CD1c-positive myeloid dendritic cell (primary cell): Measurements from ENCODE around the gene ARHGAP18.

Experiments
- DNase-seq: peaks from one replicate; pipeline ENCODE4 v3.0.0-alpha.2; 2016; ENCODE audit errors: extremely low spot score

ARHGAP18 gene, protein sequence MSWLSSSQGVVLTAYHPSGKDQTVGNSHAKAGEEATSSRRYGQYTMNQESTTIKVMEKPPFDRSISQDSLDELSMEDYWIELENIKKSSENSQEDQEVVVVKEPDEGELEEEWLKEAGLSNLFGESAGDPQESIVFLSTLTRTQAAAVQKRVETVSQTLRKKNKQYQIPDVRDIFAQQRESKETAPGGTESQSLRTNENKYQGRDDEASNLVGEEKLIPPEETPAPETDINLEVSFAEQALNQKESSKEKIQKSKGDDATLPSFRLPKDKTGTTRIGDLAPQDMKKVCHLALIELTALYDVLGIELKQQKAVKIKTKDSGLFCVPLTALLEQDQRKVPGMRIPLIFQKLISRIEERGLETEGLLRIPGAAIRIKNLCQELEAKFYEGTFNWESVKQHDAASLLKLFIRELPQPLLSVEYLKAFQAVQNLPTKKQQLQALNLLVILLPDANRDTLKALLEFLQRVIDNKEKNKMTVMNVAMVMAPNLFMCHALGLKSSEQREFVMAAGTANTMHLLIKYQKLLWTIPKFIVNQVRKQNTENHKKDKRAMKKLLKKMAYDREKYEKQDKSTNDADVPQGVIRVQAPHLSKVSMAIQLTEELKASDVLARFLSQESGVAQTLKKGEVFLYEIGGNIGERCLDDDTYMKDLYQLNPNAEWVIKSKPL

DNA sequence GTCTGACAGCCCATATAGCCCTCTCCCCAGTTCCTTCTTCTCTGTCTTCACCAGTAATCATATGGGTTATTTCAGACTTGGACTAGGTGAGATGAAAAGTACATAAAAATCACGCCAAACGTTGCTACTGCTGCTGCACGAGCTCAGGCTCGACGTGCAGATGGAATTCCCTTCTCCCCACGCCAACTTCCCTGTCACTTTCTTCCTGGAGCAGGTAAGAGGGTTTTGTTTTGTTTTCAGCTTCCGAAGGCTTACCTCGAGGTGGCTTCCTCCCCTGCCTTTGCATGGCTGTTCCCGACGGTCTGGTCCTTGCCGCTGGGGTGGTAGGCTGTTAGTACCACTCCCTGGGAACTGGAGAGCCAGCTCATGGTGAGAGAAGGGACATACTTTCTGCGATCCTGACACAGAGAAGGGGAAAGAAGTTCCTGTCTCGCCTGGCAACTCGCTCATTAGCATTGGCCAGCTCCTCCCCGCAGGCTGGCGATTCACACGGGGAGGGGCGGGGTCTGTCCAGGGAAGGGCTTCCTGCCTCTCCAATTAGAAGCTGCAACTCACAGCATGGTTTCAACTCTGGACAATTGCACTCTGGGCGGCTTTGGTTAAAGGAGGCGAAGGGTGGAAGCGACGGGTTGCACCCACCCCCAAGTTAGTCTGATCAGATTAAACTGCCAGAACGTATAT lies at the start of gene ARHGAP18:
Gene ARHGAP18 (minus strand): TSS at position 409 of the 681 bp plus-strand sequence. CDS start 41 bp downstream, at position 368.
- DNase-seq: peak; percentile 94

GRCh38 chr6:129755787-129756186 lies 45.8 kb upstream of the ARHGAP18 start:
- no peak for DNase-seq

GRCh38 chr6:129754750-129755149 lies 44.8 kb upstream of the ARHGAP18 start:
- no peak for DNase-seq

GRCh38 chr6:129753422-129753821 lies 43.4 kb upstream of the ARHGAP18 start:
- DNase-seq: peak; percentile 77

GRCh38 chr6:129751384-129751783 lies 41.4 kb upstream of the ARHGAP18 start:
- DNase-seq: no peak

DNA sequence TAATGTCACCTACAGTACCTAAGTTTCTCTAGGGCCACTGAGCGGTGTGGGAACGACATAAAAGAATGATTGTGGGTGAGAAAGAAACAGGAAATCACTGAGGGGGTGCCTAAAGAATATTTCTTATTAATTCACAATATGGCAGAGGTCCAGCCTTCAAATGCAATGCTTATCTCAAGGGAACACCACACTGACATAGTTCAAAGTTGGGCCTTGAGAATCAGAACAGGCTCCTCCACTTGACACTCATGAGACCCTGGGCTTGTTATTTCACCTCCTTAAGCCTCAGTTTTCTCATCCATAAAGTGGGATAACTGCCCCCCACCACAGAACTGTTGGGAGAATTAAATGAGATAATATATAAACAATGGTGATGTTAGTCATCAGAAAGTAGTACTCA lies 40.4 kb upstream of the ARHGAP18 start:
- DNase-seq: no peak

DNA sequence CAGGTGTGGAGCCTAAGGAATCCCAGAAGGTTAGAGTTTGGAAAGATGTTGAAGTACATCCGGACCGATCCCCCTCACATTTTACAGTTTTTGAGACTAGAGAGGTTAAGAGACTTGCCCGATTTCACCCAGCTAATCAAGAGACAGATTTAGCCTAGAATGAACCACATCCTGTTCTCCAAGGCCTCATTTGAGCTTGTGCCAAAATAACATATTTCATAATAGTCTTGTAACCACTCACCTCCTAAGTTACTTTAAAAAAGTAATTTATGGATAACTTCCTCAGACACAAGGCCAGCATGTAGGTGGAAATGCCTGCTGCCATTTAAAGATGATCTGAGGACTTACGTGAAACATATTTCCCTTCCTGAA lies 39.8 kb upstream of the ARHGAP18 start:
- DNase-seq: peak; percentile 81

DNA sequence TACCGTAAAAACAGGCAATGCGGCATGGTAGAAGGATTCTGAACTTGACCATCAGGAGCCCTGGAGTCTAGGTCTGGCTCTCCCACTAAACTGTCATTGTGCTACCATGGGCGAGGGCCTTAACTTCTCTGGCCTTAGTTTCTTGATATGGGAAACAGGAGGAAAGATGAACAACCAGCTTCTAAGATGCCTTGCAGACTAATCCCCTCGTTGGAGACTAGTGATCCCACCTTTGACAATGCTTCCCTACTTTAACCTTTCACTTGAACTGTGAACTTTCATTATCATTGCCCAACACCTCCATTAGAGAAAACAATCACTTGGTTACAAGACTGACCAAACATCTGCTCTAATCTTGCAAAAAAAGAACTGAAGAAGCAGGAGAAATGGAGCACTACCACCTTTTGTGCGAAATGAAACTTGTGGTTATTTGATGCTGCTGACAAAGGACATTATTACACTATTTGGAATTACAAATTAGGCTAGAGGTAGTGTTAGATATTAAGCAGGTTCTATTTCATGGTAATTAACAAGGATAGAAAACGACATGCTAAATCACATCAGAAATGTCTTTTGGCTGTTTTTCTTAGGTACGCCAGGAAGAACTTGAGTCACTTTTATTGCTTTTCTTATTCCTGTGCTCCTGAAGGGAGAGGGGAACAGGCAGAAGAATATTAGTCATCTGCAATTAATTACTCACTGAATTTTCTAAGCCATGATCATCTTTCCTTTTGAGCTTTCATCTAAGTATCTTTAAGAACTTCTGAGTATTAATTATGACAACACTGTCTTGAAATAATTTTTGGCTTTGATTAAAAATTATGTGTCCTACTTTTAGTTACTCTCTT lies 39.1 kb upstream of the ARHGAP18 start:
- peak; percentile 14 for DNase-seq

GRCh38 chr6:129748212-129748900 lies 38.4 kb upstream of the ARHGAP18 start:
- DNase-seq: peak; percentile 64

GRCh38 chr6:129747588-129748112 lies 37.7 kb upstream of the ARHGAP18 start:
- DNase-seq: no peak

DNA sequence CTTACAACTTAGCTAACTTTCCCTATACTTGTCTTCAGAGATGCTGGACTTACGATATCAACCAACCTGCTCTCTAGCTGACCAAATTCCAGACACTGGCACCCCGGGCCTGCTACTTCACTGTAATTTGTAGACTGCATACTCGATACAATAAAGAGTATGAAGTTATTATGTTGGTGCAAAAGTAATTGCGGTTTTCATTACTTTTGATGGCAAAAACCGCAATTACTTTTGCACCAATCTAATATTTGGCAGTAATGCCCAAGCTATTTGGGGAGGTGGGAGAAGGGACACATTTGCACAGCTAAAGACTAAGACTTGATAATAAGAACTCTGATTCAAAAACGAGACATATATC lies 34.9 kb upstream of the ARHGAP18 start:
- DNase-seq: no peak

GRCh38 chr6:129744201-129744879 lies 34.4 kb upstream of the ARHGAP18 start:
- no peak for DNase-seq

- no peak for DNase-seq
These were observed 30.0 kb upstream of the ARHGAP18 start for GRCh38 chr6:129740013-129740412.

DNA sequence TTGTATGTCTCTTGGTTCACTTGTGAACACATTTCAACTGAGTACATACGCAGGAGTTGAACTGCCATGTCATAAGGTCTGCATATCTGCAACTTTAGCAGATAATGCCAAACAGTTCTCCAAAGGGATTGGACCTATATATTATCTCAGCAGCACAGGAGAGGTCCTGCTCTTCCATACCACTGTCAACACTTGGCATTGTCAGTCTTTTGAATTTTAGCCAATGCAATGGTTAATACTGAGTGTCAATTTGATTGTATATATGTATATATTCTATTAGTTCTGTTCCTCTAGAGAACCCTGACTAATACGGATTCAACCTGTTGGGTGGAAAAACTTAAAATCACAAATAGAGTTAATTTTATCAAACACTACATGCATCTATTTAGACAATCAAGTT lies 26.1 kb upstream of the ARHGAP18 start:
- no peak for DNase-seq

- DNase-seq: no peak
These were observed 23.3 kb upstream of the ARHGAP18 start for GRCh38 chr6:129733290-129733689.

DNA sequence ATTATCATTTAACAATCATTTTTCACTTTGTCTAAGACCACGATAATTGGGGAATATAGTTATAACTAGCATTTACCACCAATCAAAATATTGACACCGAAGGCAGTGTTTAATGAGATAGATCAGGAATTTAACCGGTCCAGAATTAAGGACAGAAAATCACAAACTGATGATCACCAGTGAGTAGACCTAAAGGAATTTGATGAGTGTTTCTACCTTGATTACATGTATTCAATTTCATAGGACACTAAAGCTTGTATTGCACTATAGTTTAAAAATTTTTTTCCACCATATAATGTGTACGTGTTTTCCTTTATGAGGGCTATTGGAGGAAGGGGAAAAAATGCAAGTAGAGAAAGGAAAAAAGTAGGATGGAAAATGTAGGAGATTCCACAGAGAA lies 22.6 kb upstream of the ARHGAP18 start:
- DNase-seq: no peak

- no peak for DNase-seq
These were observed 22.1 kb upstream of the ARHGAP18 start for GRCh38 chr6:129732034-129732433.

GRCh38 chr6:129731428-129731827 lies 21.5 kb upstream of the ARHGAP18 start:
- no peak for DNase-seq

- DNase-seq: peak; percentile 66
These were observed 20.6 kb upstream of the ARHGAP18 start for GRCh38 chr6:129730477-129731165.

GRCh38 chr6:129726650-129727049 lies 16.7 kb upstream of the ARHGAP18 start:
- DNase-seq: no peak
